Gastroesophageal sphincter (tissue), 4 donors: ENCODE measurements around the gene PPP2R5C. TPM values are rescaled to one million over a fixed set of nuclear protein-coding genes. Genes with fewer than 3 reads are reported as not detected.
A peak's percentile ranks its signal among the peaks of the same experiment; 100 is the strongest.

Experiments used
- ATAC-seq: fragments of 150-250 bp; one replicate; pipeline ENCODE4 v1.9.1; 2016; ENCODE audit warnings: mild to moderate bottlenecking, moderate library complexity
- H3K27ac ChIP-seq, 4 donors: fragments of 200-600 bp; sonication (generic) in 3 of 4; 1 replicate in 3 of 4; 2 replicates in 1 of 4; pipeline ENCODE4 v1.5.1; 2016 to 2019
- H3K27me3 ChIP-seq: fragments of 200-600 bp; sonication (generic); one replicate; pipeline ENCODE4 v1.5.1; 2019
- H3K36me3 ChIP-seq, 2 donors: fragments of 200-600 bp; sonication (generic); one replicate each; pipeline ENCODE4 v1.5.1; 2019; ENCODE audit warnings: control low read depth in 1 of 2
- H3K4me1 ChIP-seq, 3 donors: fragments of 200-600 bp; sonication (generic); 1 replicate in 2 of 3; 2 replicates in 1 of 3; pipeline ENCODE4 v1.5.1; 2016 to 2019; ENCODE audit warnings: control low read depth in 2 of 3
- H3K4me3 ChIP-seq, 2 donors: fragments of 200-600 bp; sonication (generic); one replicate each; pipeline ENCODE4 v1.5.1; 2019; ENCODE audit warnings: mild to moderate bottlenecking in 1 of 2, moderate library complexity in 1 of 2
- H3K9me3 ChIP-seq, 3 donors: fragments of 200-600 bp; sonication (generic); one replicate each; pipeline ENCODE4 v1.5.1; 2017 to 2019; ENCODE audit warnings: control low read depth in 2 of 3
- EP300 ChIP-seq: sonication (generic); formaldehyde crosslinking; IDR thresholded peaks from one replicate; pipeline ENCODE4 v1.6.1; 2017; ENCODE audit warnings: antibody characterized with exemption, mild to moderate bottlenecking
- POLR2A ChIP-seq, 2 donors: fragments of 450-650 bp; IDR thresholded peaks; one replicate each; pipeline ENCODE4 v1.6.1; 2017; ENCODE audit warnings: antibody characterized with exemption in 2 of 2, mild to moderate bottlenecking in 2 of 2, moderate library complexity in 1 of 2
- POLR2AphosphoS5 ChIP-seq: sonication (generic); formaldehyde crosslinking; IDR thresholded peaks from one replicate; pipeline ENCODE4 v1.6.1; 2017; ENCODE audit warnings: antibody characterized with exemption
- WGBS, 2 donors: methylation state at CpG; one replicate each; pipeline ENCODE4 v1.1.5; 2018; ENCODE audit warnings: low coverage in 1 of 2; 5-methylcytosine and 5-hydroxymethylcytosine counted together
- total RNA-seq, 4 donors: library from RNA; depleted of rRNA; stranded (reverse); fragments of >200 nt; gene quantifications; one replicate each; pipeline ENCODE4 v1.1.0, GENCODE V29; 2016
- TF ChIP-seq, protein P1 (sequence below), 4 experiments: fragments of 200-600 bp in 2 of 4; fragments of 450-650 bp in 2 of 4; sonication (generic) in 1 of 4; IDR thresholded peaks; one replicate each; pipeline ENCODE4 v1.5.1; 2017 to 2019; ENCODE audit warnings: antibody characterized with exemption in 4 of 4, mild to moderate bottlenecking in 2 of 4, moderate library complexity in 2 of 4

PPP2R5C gene
- total RNA-seq, 4 donors from 2014 or later: 123 to 199 (median 131) TPM

DNA sequence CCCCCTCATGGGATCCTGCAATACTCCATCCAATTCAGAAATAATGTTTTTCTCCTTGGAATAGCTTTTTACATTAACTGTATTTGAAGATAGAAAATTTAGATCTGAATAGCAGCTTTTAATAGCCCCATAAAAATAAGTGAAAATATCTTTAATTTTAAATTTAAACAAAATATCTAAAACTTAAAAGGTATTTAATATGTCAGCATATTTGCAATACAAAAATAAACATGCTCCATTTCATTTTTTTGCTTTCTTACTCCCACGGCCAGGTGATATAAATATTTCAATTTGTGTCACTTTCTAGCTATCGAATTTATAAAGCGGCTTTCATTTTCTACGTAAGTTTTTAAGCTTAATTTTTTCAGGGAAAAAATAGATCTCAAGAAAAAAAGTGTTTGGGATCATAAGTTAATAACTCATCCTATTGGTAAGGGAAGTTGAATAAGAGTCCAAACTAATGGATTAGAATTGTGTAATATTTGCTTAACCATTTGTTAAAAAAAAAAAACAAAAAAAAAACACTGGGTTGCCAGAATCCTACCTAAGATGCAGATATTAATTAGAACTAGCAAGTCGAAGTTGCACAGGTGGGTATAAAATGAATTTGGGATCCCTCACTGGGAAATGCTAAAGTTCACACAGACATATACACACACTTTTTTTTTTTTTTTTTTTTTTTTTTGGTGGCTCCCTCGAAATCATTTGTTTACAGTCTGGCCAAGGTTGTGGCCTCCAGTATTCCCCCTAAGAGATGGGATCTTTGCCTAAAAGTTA, 47.6 kb downstream of the PPP2R5C start:
- TF ChIP-seq POLR2AphosphoS5 (no peak), POLR2A (IDR thresholded peaks at IDR 0.05) (no peak), EP300 (no peak)
- TF ChIP-seq, protein P1, sequence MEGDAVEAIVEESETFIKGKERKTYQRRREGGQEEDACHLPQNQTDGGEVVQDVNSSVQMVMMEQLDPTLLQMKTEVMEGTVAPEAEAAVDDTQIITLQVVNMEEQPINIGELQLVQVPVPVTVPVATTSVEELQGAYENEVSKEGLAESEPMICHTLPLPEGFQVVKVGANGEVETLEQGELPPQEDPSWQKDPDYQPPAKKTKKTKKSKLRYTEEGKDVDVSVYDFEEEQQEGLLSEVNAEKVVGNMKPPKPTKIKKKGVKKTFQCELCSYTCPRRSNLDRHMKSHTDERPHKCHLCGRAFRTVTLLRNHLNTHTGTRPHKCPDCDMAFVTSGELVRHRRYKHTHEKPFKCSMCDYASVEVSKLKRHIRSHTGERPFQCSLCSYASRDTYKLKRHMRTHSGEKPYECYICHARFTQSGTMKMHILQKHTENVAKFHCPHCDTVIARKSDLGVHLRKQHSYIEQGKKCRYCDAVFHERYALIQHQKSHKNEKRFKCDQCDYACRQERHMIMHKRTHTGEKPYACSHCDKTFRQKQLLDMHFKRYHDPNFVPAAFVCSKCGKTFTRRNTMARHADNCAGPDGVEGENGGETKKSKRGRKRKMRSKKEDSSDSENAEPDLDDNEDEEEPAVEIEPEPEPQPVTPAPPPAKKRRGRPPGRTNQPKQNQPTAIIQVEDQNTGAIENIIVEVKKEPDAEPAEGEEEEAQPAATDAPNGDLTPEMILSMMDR (IDR thresholded peaks at IDR 0.05): no peak
- no peaks in the 10 kb centered on the region for H3K36me3 ChIP-seq
- H3K4me1 ChIP-seq: peaks cover 8 to 42% (median 17%) of the 10 kb centered on the region in 3 donors
- H3K4me3 ChIP-seq: peak overlapping the region; percentile 59 to 91
- no peaks in the 10 kb centered on the region for H3K27me3 ChIP-seq
- H3K27ac ChIP-seq: peak overlapping the region; percentile 93 to 99 (median 97)
- ATAC-seq: no peak
- 31 to 37% methylated on average over 6 of the region's 6 CpGs for whole genome bisulfite sequencing, 2 donors
- H3K9me3 ChIP-seq: no peaks in the 10 kb centered on the region

DNA sequence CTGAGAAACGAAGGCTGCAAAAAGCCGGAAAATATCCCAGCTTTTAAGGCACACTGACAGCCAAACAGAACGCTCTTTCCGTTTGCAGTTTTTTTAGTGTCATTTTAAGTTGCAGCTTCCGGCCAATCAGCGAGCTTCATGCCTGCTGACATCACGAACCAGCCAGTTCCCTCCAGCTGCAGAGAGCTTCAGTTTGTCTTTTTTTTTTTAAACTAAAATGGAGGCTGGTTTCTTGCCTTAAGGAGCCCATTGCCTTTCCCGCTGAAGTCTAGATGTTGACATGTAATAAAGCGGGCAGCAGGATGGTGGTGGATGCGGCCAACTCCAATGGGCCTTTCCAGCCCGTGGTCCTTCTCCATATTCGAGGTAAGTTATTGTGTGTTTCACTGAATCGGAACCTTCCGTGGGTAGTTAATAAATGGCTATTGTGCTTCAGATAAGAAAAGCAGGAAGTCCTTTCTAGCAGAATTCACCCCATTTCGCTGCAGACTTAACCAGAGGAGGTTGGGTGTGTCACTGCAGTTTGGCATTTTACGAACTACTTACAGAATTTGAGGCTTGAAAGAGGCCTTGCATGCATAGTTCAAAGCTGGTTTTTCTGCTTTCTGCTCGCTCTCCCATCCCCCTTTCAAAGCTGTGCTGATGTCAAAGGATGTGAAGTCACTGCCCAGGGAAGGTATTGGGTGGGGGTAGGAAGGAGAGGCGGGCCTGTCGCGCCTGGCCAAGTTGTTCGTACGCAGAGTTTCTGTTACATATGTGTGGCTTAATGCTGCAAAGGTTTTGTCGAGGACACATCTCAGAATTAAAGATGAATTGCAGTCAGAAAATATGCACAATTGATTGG, 48.4 kb downstream of the PPP2R5C start:
- no peaks in the 10 kb centered on the region for H3K27me3 ChIP-seq
- peak; percentile 93 for ATAC-seq
- TF ChIP-seq POLR2AphosphoS5 (peak; percentile 86), POLR2A (IDR thresholded peaks at IDR 0.05) (peak; percentile 9 to 43), EP300 (no peak)
- TF ChIP-seq, protein P1 (IDR thresholded peaks at IDR 0.05): no peak

DNA sequence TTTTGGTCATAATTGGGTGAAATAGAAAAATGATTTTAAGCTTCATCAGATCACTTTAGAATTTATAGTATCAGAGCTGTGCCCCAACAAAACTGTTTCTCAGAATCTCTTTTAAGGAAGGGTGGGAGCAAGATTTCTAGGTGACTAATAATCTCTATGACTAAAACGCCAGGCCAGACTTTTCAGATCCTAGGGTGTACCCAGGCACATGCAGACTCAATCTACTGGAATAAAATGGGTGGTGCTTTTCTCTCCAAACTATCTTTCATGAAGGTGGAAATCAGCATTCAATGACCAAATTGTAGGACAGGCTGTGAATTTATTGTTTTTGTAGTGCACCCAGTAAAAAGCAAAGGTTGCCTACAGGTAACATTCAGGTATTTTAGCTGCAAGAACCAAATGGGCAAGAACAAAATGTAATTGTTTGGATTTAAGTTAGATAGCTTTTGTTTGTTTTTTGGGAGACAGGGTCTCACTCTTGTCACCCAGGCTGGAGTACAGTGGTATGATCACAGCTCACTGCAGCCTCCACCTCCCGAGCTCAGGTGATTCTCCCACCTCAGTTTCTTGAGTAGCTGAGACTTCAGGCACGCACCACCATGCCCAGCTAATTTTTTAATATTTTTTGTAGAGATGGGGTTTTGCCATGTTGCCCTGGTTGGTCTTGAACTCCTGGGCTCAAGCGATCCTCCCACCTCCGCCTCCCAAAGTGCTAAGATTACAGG, 49.5 kb downstream of the PPP2R5C start:
- Histone ChIP-seq H3K9me3 (no peaks in the 10 kb centered on the region), H3K27me3 (no peaks in the 10 kb centered on the region), H3K36me3 (no peaks in the 10 kb centered on the region), H3K27ac (peak overlapping the region; percentile 93 to 99 (median 97)), H3K4me3 (peak overlapping the region; percentile 59 to 91), H3K4me1 (peaks cover 10 to 62% (median 17%) of the 10 kb centered on the region in 3 donors)
- WGBS, 2 donors: 62 to 71% methylated on average over 4 to 5 of the region's 5 CpGs
- no peak for TF ChIP-seq EP300
- TF ChIP-seq, protein P1 (IDR thresholded peaks at IDR 0.05): no peak
- no peak for TF ChIP-seq POLR2A (IDR thresholded peaks at IDR 0.05)
- TF ChIP-seq POLR2AphosphoS5: no peak
- ATAC-seq: no peak

More for the DNA sequence above, 48.4 kb downstream of the PPP2R5C start:
- H3K4me3 ChIP-seq: peak overlapping the region; percentile 59 to 91
- peak overlapping the region; percentile 93 to 99 (median 97) for H3K27ac ChIP-seq
- no peaks in the 10 kb centered on the region for H3K36me3 ChIP-seq
- peaks cover 10 to 50% (median 17%) of the 10 kb centered on the region in 3 donors for H3K4me1 ChIP-seq
- H3K9me3 ChIP-seq: no peaks in the 10 kb centered on the region
- WGBS, 2 donors: 0% methylated on average over 19 to 21 of the region's 23 CpGs

DNA sequence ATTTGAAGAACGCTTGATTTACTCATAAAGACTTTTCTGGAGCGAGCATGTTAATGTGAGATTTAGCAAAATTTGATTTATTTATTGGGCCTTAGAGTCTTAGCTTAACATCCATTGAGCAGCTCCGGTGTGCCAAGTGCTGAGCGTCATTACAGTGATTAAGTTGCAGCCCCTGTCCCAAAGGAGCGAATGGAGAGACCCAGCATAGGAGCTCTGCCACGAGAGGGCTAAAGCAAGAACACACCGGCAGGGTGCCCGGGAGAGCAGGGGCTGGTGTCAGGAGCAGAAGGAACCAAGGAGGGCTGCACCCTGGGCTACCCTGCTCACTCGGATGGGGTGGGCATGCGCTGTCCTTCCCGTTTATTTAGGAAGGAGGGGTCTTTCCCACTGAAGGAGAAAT, 50.6 kb downstream of the PPP2R5C start:
- TF ChIP-seq POLR2A (IDR thresholded peaks at IDR 0.05) (no peak), EP300 (no peak), POLR2AphosphoS5 (no peak)
- TF ChIP-seq, protein P1 (IDR thresholded peaks at IDR 0.05): no peak
- ATAC-seq: no peak
- H3K4me1 ChIP-seq: peaks cover 10 to 70% (median 17%) of the 10 kb centered on the region in 3 donors
- peak overlapping the region in 3 of 4 donors; percentile 93 to 99 (median 97) for H3K27ac ChIP-seq
- WGBS, 2 donors: 73 to 74% methylated on average over 5 to 9 of the region's 11 CpGs
- H3K36me3 ChIP-seq: no peaks in the 10 kb centered on the region
- H3K9me3 ChIP-seq: no peaks in the 10 kb centered on the region
- H3K4me3 ChIP-seq: no peak overlapping the region
- no peaks in the 10 kb centered on the region for H3K27me3 ChIP-seq
